ENCODE data around the gene ZNF346.
"Not testable (repeated sequence)": the region's sequence is repeated elsewhere in the genome, so short reads cannot be mapped to it uniquely, and the experiment has no call there.

The ZNF346 gene, protein sequence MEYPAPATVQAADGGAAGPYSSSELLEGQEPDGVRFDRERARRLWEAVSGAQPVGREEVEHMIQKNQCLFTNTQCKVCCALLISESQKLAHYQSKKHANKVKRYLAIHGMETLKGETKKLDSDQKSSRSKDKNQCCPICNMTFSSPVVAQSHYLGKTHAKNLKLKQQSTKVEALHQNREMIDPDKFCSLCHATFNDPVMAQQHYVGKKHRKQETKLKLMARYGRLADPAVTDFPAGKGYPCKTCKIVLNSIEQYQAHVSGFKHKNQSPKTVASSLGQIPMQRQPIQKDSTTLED

GRCh38 chr5:177022386-177023302 is at the start of gene ZNF346:
ZNF346 (plus strand) TSS chr5:177022696; CDS start chr5:177022739, 43 bp downstream.
- H3K9ac ChIP-seq (ENCODE audit: low read length in 5 of 5), result peak within 1 kb of the TSS; percentile 90 to 97 (median 94)
- peak within 1 kb of the TSS; percentile 67 for H3K27ac ChIP-seq (ENCODE audit: low read depth, low read length)
- no peaks in the 10 kb centered on the region for H3K9me3 ChIP-seq (ENCODE audit: control insufficient read depth in 5 of 5, low read length in 5 of 5)
- peaks cover 2 to 21% (median 18%) of the 10 kb centered on the region in 5 donors for H3K4me1 ChIP-seq (ENCODE audit: control insufficient read depth in 5 of 5, insufficient read depth in 5 of 5, low read length in 5 of 5)
- H3K4me3 ChIP-seq (ENCODE audit: low read depth in 1 of 5, low read length in 5 of 5), result peak within 1 kb of the TSS; percentile 86 to 98 (median 92)
- H3K36me3 ChIP-seq (ENCODE audit: control insufficient read depth in 5 of 5, insufficient read depth in 5 of 5, low read length in 5 of 5), result no peaks in the 10 kb centered on the region
- H3K27me3 ChIP-seq (ENCODE audit: control insufficient read depth in 5 of 5, insufficient read depth in 4 of 5, low read length in 5 of 5), result no peaks in the 10 kb centered on the region

- peaks cover 18 to 41% (median 27%) of the 10 kb centered on the region in 5 donors for H3K36me3 ChIP-seq (ENCODE audit: control insufficient read depth in 5 of 5, insufficient read depth in 5 of 5, low read length in 5 of 5)
These were observed 42.8 kb upstream of the ZNF346 start for GRCh38 chr5:176979669-176980068.

DNA sequence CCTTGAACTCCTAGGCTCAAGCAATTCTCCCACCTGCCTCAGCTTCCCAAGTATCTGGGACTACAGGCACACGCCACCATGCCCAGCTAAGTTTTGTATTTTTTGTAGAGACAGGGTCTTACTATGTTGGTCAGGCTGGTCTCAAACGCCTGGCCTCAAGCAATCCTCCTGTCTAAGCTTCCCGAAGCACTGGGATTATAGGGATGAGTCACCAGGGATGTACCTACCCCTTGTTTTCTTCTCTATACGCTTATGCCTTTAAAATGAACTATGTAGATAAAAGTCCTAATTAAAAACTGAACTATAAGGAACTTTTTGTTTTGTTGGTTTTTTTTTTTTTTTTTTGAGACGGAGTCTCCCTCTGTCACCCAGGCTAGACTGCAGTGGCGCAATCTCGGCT is 41.7 kb upstream of the ZNF346 start:
- Histone ChIP-seq H3K9me3 (ENCODE audit: control insufficient read depth in 5 of 5, low read length in 5 of 5) (no peaks in the 10 kb centered on the region), H3K9ac (ENCODE audit: low read length in 5 of 5) (no peak overlapping the region), H3K27ac (ENCODE audit: low read depth, low read length) (no peak overlapping the region), H3K36me3 (ENCODE audit: control insufficient read depth in 5 of 5, insufficient read depth in 5 of 5, low read length in 5 of 5) (peaks cover 12 to 38% (median 24%) of the 10 kb centered on the region in 5 donors), H3K4me3 (ENCODE audit: low read depth in 1 of 5, low read length in 5 of 5) (no peak overlapping the region), H3K27me3 (ENCODE audit: control insufficient read depth in 5 of 5, insufficient read depth in 4 of 5, low read length in 5 of 5) (no peaks in the 10 kb centered on the region), H3K4me1 (ENCODE audit: control insufficient read depth in 5 of 5, insufficient read depth in 5 of 5, low read length in 5 of 5) (no peaks in the 10 kb centered on the region)

More at GRCh38 chr5:176979669-176980068, 42.8 kb upstream of the ZNF346 start:
- Histone ChIP-seq H3K9me3 (ENCODE audit: control insufficient read depth in 5 of 5, low read length in 5 of 5) (no peaks in the 10 kb centered on the region), H3K4me1 (ENCODE audit: control insufficient read depth in 5 of 5, insufficient read depth in 5 of 5, low read length in 5 of 5) (no peaks in the 10 kb centered on the region), H3K9ac (ENCODE audit: low read length in 5 of 5) (no peak overlapping the region), H3K4me3 (ENCODE audit: low read depth in 1 of 5, low read length in 5 of 5) (no peak overlapping the region), H3K27me3 (ENCODE audit: control insufficient read depth in 5 of 5, insufficient read depth in 4 of 5, low read length in 5 of 5) (no peaks in the 10 kb centered on the region), H3K27ac (ENCODE audit: low read depth, low read length) (no peak overlapping the region)

DNA sequence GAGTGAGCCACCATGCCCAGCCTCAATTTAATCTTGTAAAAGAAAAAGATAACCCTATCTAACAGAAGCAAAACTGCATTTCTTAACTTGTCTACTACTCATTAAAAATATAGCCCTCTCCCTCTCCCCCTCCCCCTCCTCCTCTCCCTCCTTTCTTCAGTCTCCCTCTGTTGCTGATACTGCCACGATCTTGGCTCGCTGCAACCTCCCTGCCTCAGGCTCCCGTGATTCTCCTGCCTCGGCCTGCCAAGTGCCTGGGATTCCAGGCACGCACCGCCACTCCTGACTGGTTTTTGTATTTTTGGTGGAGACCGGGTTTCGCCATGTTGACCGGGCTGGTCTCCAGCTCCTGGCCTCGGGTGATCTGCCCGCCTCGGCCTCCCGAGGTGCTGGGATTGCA is 39.4 kb upstream of the ZNF346 start:
- not testable (repeated sequence) for H3K27ac ChIP-seq (ENCODE audit: low read depth, low read length)
- H3K36me3 ChIP-seq (ENCODE audit: control insufficient read depth in 5 of 5, insufficient read depth in 5 of 5, low read length in 5 of 5), result peaks cover 12 to 31% (median 25%) of the 10 kb centered on the region in 5 donors

DNA sequence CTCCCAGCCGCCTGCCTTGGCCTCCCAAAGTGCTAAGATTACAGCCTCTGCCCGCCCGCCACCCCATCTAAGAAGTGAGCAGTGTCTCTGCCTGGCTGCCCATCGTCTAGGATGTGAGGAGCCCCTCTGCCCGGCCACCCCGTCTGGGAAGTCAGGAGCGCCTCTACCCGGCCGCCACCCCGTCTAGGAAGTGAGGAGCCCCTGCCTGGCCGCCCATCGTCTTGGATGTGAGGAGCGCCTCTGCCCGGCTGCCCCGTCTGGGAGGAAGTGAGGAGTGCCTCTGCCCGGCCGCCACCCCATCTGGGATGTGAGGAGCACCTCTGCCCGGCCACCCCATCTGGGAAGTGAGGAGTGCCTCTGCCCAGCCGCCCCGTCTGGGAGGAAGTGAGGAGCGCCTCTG is 38.9 kb upstream of the ZNF346 start:
- H3K9ac ChIP-seq (ENCODE audit: low read length in 5 of 5); H3K4me3 ChIP-seq (ENCODE audit: low read depth in 1 of 5, low read length in 5 of 5); H3K27me3 ChIP-seq (ENCODE audit: control insufficient read depth in 5 of 5, insufficient read depth in 4 of 5, low read length in 5 of 5); H3K4me1 ChIP-seq (ENCODE audit: control insufficient read depth in 5 of 5, insufficient read depth in 5 of 5, low read length in 5 of 5); H3K9me3 ChIP-seq (ENCODE audit: control insufficient read depth in 5 of 5, low read length in 5 of 5); H3K27ac ChIP-seq (ENCODE audit: low read depth, low read length): not testable (repeated sequence)
- peaks cover 12 to 31% (median 25%) of the 10 kb centered on the region in 5 donors for H3K36me3 ChIP-seq (ENCODE audit: control insufficient read depth in 5 of 5, insufficient read depth in 5 of 5, low read length in 5 of 5)

More for the DNA sequence above, 39.4 kb upstream of the ZNF346 start:
- H3K9me3 ChIP-seq (ENCODE audit: control insufficient read depth in 5 of 5, low read length in 5 of 5); H3K4me1 ChIP-seq (ENCODE audit: control insufficient read depth in 5 of 5, insufficient read depth in 5 of 5, low read length in 5 of 5); H3K9ac ChIP-seq (ENCODE audit: low read length in 5 of 5); H3K4me3 ChIP-seq (ENCODE audit: low read depth in 1 of 5, low read length in 5 of 5); H3K27me3 ChIP-seq (ENCODE audit: control insufficient read depth in 5 of 5, insufficient read depth in 4 of 5, low read length in 5 of 5): not testable (repeated sequence)

DNA sequence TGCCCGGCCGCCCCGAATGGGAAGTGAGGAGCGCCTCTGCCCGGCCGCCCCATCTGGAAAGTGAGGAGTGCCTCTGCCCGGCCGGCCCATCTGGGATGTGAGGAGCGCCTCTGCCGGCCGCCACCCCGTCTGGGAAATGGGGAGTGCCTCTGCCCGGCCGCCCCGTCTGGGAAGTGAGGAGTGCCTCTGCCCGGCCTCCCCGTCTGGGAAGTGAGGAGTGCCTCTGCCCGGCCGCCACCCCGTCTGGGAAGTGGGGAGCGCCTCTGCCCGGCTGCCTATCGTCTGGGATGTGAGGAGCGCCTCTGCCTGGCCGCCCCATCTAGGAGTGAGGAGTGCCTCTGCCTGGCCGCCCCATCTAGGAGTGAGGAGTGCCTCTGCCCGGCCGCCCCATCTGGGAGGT is 38.3 kb upstream of the ZNF346 start:
- not testable (repeated sequence) for H3K9me3 ChIP-seq (ENCODE audit: control insufficient read depth in 5 of 5, low read length in 5 of 5); H3K27me3 ChIP-seq (ENCODE audit: control insufficient read depth in 5 of 5, insufficient read depth in 4 of 5, low read length in 5 of 5); H3K4me1 ChIP-seq (ENCODE audit: control insufficient read depth in 5 of 5, insufficient read depth in 5 of 5, low read length in 5 of 5); H3K4me3 ChIP-seq (ENCODE audit: low read depth in 1 of 5, low read length in 5 of 5); H3K9ac ChIP-seq (ENCODE audit: low read length in 5 of 5); H3K27ac ChIP-seq (ENCODE audit: low read depth, low read length)
- H3K36me3 ChIP-seq (ENCODE audit: control insufficient read depth in 5 of 5, insufficient read depth in 5 of 5, low read length in 5 of 5), result peaks cover 12 to 28% (median 25%) of the 10 kb centered on the region in 5 donors

DNA sequence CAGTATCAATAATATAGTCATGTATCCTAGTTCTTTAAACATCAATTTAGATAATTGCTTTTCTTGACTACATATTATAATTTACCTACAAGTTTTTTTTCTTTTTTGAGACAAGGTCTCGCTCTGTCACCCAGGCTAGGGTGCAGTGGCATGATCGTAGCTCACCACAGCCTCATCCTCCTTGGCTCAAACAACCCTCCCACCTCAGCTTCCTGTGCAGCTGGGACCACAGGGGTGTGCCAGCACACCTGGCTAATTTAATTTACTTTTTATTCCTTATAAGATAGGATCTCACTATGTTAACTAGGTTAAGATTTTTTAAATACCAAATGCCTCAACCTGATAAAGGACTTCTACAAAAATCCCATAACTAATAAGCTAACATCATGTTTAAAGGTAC is 37.0 kb upstream of the ZNF346 start:
- H3K9ac ChIP-seq (ENCODE audit: low read length in 5 of 5), result no peak overlapping the region
- no peak overlapping the region for H3K4me3 ChIP-seq (ENCODE audit: low read depth in 1 of 5, low read length in 5 of 5)
- H3K9me3 ChIP-seq (ENCODE audit: control insufficient read depth in 5 of 5, low read length in 5 of 5), result no peaks in the 10 kb centered on the region
- H3K4me1 ChIP-seq (ENCODE audit: control insufficient read depth in 5 of 5, insufficient read depth in 5 of 5, low read length in 5 of 5), result no peaks in the 10 kb centered on the region
- no peaks in the 10 kb centered on the region for H3K27me3 ChIP-seq (ENCODE audit: control insufficient read depth in 5 of 5, insufficient read depth in 4 of 5, low read length in 5 of 5)
- no peak overlapping the region for H3K27ac ChIP-seq (ENCODE audit: low read depth, low read length)
- peaks cover 5 to 16% (median 15%) of the 10 kb centered on the region in 5 donors for H3K36me3 ChIP-seq (ENCODE audit: control insufficient read depth in 5 of 5, insufficient read depth in 5 of 5, low read length in 5 of 5)

DNA sequence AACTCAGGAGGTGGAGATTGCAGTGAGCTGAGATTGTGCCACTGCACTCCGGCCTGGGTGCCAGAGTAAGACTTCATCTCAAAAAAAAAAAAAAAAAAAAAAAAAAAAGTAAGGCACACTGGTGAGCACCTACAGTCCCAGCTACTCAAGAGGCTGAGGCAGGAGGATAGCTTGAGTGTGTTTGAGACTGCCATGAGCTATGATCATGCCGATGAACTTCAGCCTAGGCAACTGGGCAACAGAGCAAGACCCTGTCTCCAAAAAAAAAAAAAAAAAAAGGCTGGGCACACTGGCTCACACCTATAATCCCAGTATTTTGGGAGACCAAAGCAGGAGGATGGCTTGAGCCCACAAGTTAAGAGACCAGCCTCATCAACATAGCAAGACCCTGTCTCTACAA is 36.2 kb upstream of the ZNF346 start:
- peaks cover 5 to 9% (median 8%) of the 10 kb centered on the region in 5 donors for H3K36me3 ChIP-seq (ENCODE audit: control insufficient read depth in 5 of 5, insufficient read depth in 5 of 5, low read length in 5 of 5)
- H3K9ac ChIP-seq (ENCODE audit: low read length in 5 of 5), result no peak overlapping the region
- no peaks in the 10 kb centered on the region for H3K27me3 ChIP-seq (ENCODE audit: control insufficient read depth in 5 of 5, insufficient read depth in 4 of 5, low read length in 5 of 5)
- H3K4me3 ChIP-seq (ENCODE audit: low read depth in 1 of 5, low read length in 5 of 5), result no peak overlapping the region
- H3K27ac ChIP-seq (ENCODE audit: low read depth, low read length), result no peak overlapping the region
- no peaks in the 10 kb centered on the region for H3K9me3 ChIP-seq (ENCODE audit: control insufficient read depth in 5 of 5, low read length in 5 of 5)
- H3K4me1 ChIP-seq (ENCODE audit: control insufficient read depth in 5 of 5, insufficient read depth in 5 of 5, low read length in 5 of 5), result no peaks in the 10 kb centered on the region

- Histone ChIP-seq H3K4me3 (ENCODE audit: low read depth in 1 of 5, low read length in 5 of 5) (no peak overlapping the region), H3K27ac (ENCODE audit: low read depth, low read length) (no peak overlapping the region), H3K27me3 (ENCODE audit: control insufficient read depth in 5 of 5, insufficient read depth in 4 of 5, low read length in 5 of 5) (no peaks in the 10 kb centered on the region), H3K36me3 (ENCODE audit: control insufficient read depth in 5 of 5, insufficient read depth in 5 of 5, low read length in 5 of 5) (peaks cover 0 to 2% (median 0%) of the 10 kb centered on the region in 5 donors), H3K9me3 (ENCODE audit: control insufficient read depth in 5 of 5, low read length in 5 of 5) (no peaks in the 10 kb centered on the region), H3K4me1 (ENCODE audit: control insufficient read depth in 5 of 5, insufficient read depth in 5 of 5, low read length in 5 of 5) (no peaks in the 10 kb centered on the region), H3K9ac (ENCODE audit: low read length in 5 of 5) (no peak overlapping the region)
These were observed 34.9 kb upstream of the ZNF346 start for GRCh38 chr5:176987583-176987982.

DNA sequence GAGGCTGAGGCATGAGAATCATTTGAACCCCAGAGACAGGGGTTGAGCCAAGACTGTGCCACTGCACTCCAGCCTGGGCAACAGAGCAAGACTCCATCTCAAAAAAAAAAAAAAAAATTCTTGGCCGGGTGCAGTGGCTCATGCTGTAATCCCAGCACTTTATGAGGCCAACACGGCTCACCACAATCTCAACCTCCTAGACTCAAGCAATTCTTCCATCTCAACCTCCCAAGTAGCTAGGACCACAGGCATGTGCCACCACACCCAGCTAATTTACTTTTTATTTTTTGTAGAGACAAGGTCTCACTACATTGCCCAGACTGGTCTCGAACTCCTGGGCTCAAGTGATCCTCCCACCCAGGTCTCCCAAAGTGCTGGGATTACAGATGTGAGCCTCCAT is 29.4 kb upstream of the ZNF346 start:
- not testable (repeated sequence) for H3K9me3 ChIP-seq (ENCODE audit: control insufficient read depth in 5 of 5, low read length in 5 of 5)
- peaks cover 0 to 14% (median 7%) of the 10 kb centered on the region in 5 donors for H3K4me1 ChIP-seq (ENCODE audit: control insufficient read depth in 5 of 5, insufficient read depth in 5 of 5, low read length in 5 of 5)

More for the DNA sequence above, 29.4 kb upstream of the ZNF346 start:
- not testable (repeated sequence) for H3K27ac ChIP-seq (ENCODE audit: low read depth, low read length); H3K27me3 ChIP-seq (ENCODE audit: control insufficient read depth in 5 of 5, insufficient read depth in 4 of 5, low read length in 5 of 5); H3K36me3 ChIP-seq (ENCODE audit: control insufficient read depth in 5 of 5, insufficient read depth in 5 of 5, low read length in 5 of 5); H3K9ac ChIP-seq (ENCODE audit: low read length in 5 of 5); H3K4me3 ChIP-seq (ENCODE audit: low read depth in 1 of 5, low read length in 5 of 5)
